ENCODE results near the gene VTCN1. TPM values are rescaled to one million over a fixed set of nuclear protein-coding genes. Genes with fewer than 3 reads are reported as not detected.

Gene VTCN1
- polyA plus RNA-seq, 2 donors, result 0.06 TPM; not detected in 1

- H3K9me3 ChIP-seq (ENCODE audit: control insufficient read depth in 2 of 2, insufficient read depth in 1 of 2, low read depth in 1 of 2, low read length in 1 of 2), result no peaks in the 10 kb centered on the region
- H3K27ac ChIP-seq (ENCODE audit: low read depth in 2 of 2, low read length in 1 of 2), result no peak overlapping the region
- H3K4me1 ChIP-seq (ENCODE audit: control insufficient read depth in 2 of 2, insufficient read depth in 2 of 2, low read length in 1 of 2), result peaks cover 0 to 3% of the 10 kb centered on the region in 2 donors
- H3K36me3 ChIP-seq (ENCODE audit: control insufficient read depth in 2 of 2, insufficient read depth in 2 of 2, low read length in 1 of 2), result peaks cover 5 to 10% of the 10 kb centered on the region in 2 donors
- WGBS, 2 donors, result 69 to 77% methylated on average over 4 of the region's 4 CpGs
- no peak overlapping the region for H3K4me3 ChIP-seq (ENCODE audit: low read depth in 1 of 2, low read length in 2 of 2)
- H3K27me3 ChIP-seq (ENCODE audit: control insufficient read depth in 1 of 2, insufficient read depth in 2 of 2, low read length in 2 of 2), result no peaks in the 10 kb centered on the region
Observed at GRCh38 chr1:117097443-117097842, 113.3 kb downstream of the VTCN1 start.

GRCh38 chr1:117096951-117097408 is 113.7 kb downstream of the VTCN1 start:
- Histone ChIP-seq H3K4me1 (ENCODE audit: control insufficient read depth in 2 of 2, insufficient read depth in 2 of 2, low read length in 1 of 2) (peaks cover 0 to 3% of the 10 kb centered on the region in 2 donors), H3K9me3 (ENCODE audit: control insufficient read depth in 2 of 2, insufficient read depth in 1 of 2, low read depth in 1 of 2, low read length in 1 of 2) (no peaks in the 10 kb centered on the region), H3K27me3 (ENCODE audit: control insufficient read depth in 1 of 2, insufficient read depth in 2 of 2, low read length in 2 of 2) (no peaks in the 10 kb centered on the region), H3K27ac (ENCODE audit: low read depth in 2 of 2, low read length in 1 of 2) (no peak overlapping the region), H3K36me3 (ENCODE audit: control insufficient read depth in 2 of 2, insufficient read depth in 2 of 2, low read length in 1 of 2) (peaks cover 3 to 8% of the 10 kb centered on the region in 2 donors), H3K4me3 (ENCODE audit: low read depth in 1 of 2, low read length in 2 of 2) (no peak overlapping the region)
- WGBS, 2 donors, result 78 to 93% methylated on average over 3 of the region's 3 CpGs

- Histone ChIP-seq H3K27me3 (ENCODE audit: control insufficient read depth in 1 of 2, insufficient read depth in 2 of 2, low read length in 2 of 2) (no peaks in the 10 kb centered on the region), H3K27ac (ENCODE audit: low read depth in 2 of 2, low read length in 1 of 2) (no peak overlapping the region), H3K4me3 (ENCODE audit: low read depth in 1 of 2, low read length in 2 of 2) (no peak overlapping the region), H3K9me3 (ENCODE audit: control insufficient read depth in 2 of 2, insufficient read depth in 1 of 2, low read depth in 1 of 2, low read length in 1 of 2) (no peaks in the 10 kb centered on the region), H3K4me1 (ENCODE audit: control insufficient read depth in 2 of 2, insufficient read depth in 2 of 2, low read length in 1 of 2) (peaks cover 0 to 3% of the 10 kb centered on the region in 2 donors), H3K36me3 (ENCODE audit: control insufficient read depth in 2 of 2, insufficient read depth in 2 of 2, low read length in 1 of 2) (peaks cover 5 to 7% of the 10 kb centered on the region in 2 donors)
- 73 to 81% methylated on average over 7 of the region's 7 CpGs for WGBS, 2 donors
Observed at GRCh38 chr1:117094841-117095604, 115.7 kb downstream of the VTCN1 start.

GRCh38 chr1:117093870-117094621 is 116.7 kb downstream of the VTCN1 start:
- Histone ChIP-seq H3K4me3 (ENCODE audit: low read depth in 1 of 2, low read length in 2 of 2) (no peak overlapping the region), H3K36me3 (ENCODE audit: control insufficient read depth in 2 of 2, insufficient read depth in 2 of 2, low read length in 1 of 2) (peaks cover 3 to 8% of the 10 kb centered on the region in 2 donors), H3K4me1 (ENCODE audit: control insufficient read depth in 2 of 2, insufficient read depth in 2 of 2, low read length in 1 of 2) (peaks cover 0 to 3% of the 10 kb centered on the region in 2 donors), H3K9me3 (ENCODE audit: control insufficient read depth in 2 of 2, insufficient read depth in 1 of 2, low read depth in 1 of 2, low read length in 1 of 2) (no peaks in the 10 kb centered on the region), H3K27me3 (ENCODE audit: control insufficient read depth in 1 of 2, insufficient read depth in 2 of 2, low read length in 2 of 2) (no peaks in the 10 kb centered on the region), H3K27ac (ENCODE audit: low read depth in 2 of 2, low read length in 1 of 2) (peak overlapping the region; percentile 25 to 41)
- WGBS, 2 donors, result 70 to 77% methylated on average over 6 of the region's 6 CpGs

Other genes with a start within 250 kb of the VTCN1 start
- gene CD101, start 209.2 kb downstream of the VTCN1 start, polyA plus RNA-seq, result 1 to 10 TPM; 1.5 to 2.9 TPM
- gene TTF2, start 150.6 kb downstream of the VTCN1 start, polyA plus RNA-seq, result 1 to 10 TPM; 5.7 to 6.7 TPM
- 1 to 10 TPM; 1.2 to 3.0 TPM for gene TRIM45, start 89.2 kb downstream of the VTCN1 start, polyA plus RNA-seq
- gene MAN1A2, start 156.5 kb upstream of the VTCN1 start, polyA plus RNA-seq, result 1 to 10 TPM; 4.7 to 6.2 TPM

All from esophagus (tissue), 2 donors.